ENCODE data around the gene VPS52. TPM values are rescaled to one million over a fixed set of nuclear protein-coding genes. Genes with fewer than 3 reads are reported as not detected.
A peak's percentile ranks its signal among the peaks of the same experiment; 100 is the strongest.

Gene VPS52
- total RNA-seq, 1 donor from 2014 or later = 42.2 TPM

DNA sequence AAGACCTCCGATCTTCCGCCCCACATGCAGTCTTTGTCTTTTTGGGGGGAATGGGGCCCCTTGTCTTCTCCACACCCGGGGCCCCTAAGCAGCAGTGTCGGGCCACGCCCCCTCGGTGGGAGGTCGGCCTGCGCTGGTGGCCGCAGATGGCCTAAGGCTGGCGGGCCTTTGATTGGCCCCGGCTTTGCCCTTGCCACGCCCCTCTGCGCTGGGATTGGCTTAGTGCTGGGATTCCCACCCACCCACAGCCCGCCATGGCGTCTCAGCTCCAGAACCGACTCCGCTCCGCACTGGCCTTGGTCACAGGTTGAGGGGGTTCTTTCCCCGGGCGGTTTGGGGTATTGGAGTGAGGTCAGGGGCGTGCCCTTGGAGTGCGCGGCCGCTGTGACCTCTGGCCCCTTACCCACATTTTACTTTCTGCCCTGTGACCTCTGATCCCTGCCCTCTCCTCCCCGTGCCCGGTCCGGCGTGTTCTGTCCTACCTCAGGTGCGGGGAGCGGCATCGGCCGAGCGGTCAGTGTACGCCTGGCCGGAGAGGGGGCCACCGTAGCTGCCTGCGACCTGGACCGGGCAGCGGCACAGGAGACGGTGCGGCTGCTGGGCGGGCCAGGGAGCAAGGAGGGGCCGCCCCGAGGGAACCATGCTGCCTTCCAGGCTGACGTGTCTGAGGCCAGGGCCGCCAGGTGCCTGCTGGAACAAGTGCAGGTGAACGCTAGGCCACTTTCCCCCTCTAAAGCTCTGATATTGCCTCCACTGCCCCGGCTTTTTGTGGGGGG lies 67.1 kb downstream of the VPS52 start, which contains the start of gene HSD17B8:
HSD17B8 (plus strand) TSS at position 241 of the 776 bp plus-strand sequence; CDS start at position 255, 14 bp downstream.
- no peaks in the 10 kb centered on the region for H3K9me3 ChIP-seq
- peak within 1 kb of the TSS; percentile 36 for H3K27ac ChIP-seq
- no peaks in the 10 kb centered on the region for H3K27me3 ChIP-seq
- peak within 1 kb of the TSS; percentile 52 for H3K4me3 ChIP-seq
- DNase-seq (ENCODE audit: extremely low spot score in 2 of 2) = no peak
- H3K4me1 ChIP-seq = peaks cover 68% of the 10 kb centered on the region
- intact Hi-C loops (cut with DNase I) = loop anchor here (5.0 to 10.0 kb wide), 2 partner anchors 68 to 1020 kb away; partner anchors contain the start of genes AGER, RPS18 and VPS52
- TF ChIP-seq POLR2AphosphoS5 (IDR thresholded peaks at IDR 0.05; ENCODE audit: insufficient read depth in 1 of 2, low read depth in 1 of 2) (peak; percentile 63 to 70), POLR2A (IDR thresholded peaks at IDR 0.05) (peak in 1 of 2 donors; percentile 15)
- TF ChIP-seq, protein P1, sequence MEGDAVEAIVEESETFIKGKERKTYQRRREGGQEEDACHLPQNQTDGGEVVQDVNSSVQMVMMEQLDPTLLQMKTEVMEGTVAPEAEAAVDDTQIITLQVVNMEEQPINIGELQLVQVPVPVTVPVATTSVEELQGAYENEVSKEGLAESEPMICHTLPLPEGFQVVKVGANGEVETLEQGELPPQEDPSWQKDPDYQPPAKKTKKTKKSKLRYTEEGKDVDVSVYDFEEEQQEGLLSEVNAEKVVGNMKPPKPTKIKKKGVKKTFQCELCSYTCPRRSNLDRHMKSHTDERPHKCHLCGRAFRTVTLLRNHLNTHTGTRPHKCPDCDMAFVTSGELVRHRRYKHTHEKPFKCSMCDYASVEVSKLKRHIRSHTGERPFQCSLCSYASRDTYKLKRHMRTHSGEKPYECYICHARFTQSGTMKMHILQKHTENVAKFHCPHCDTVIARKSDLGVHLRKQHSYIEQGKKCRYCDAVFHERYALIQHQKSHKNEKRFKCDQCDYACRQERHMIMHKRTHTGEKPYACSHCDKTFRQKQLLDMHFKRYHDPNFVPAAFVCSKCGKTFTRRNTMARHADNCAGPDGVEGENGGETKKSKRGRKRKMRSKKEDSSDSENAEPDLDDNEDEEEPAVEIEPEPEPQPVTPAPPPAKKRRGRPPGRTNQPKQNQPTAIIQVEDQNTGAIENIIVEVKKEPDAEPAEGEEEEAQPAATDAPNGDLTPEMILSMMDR (IDR thresholded peaks at IDR 0.05) = no peak
- peaks cover 0 to 22% of the 10 kb centered on the region in 2 donors for H3K36me3 ChIP-seq

DNA sequence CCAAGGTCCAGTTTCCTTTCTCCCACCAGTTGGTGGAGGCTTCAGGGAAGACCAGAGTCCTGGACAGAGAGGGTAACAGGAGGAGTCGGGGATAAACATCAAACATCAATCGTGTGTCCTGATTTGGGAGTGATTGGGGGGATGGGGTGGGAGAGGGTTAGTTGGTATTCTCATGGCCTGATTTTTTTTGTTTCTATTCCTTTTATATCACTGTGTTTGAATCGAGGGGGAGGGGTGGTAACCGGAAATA lies 67.6 kb downstream of the VPS52 start:
- Histone ChIP-seq H3K9me3 (no peaks in the 10 kb centered on the region), H3K27me3 (no peaks in the 10 kb centered on the region), H3K36me3 (peaks cover 0 to 18% of the 10 kb centered on the region in 2 donors), H3K4me1 (peaks cover 68% of the 10 kb centered on the region), H3K4me3 (peak overlapping the region; percentile 52), H3K27ac (peak overlapping the region; percentile 36)
- TF ChIP-seq, protein P1 (IDR thresholded peaks at IDR 0.05) = no peak
- no peak for TF ChIP-seq POLR2A (IDR thresholded peaks at IDR 0.05)
- TF ChIP-seq POLR2AphosphoS5 (IDR thresholded peaks at IDR 0.05; ENCODE audit: insufficient read depth in 1 of 2, low read depth in 1 of 2) = no peak
- DNase-seq (ENCODE audit: extremely low spot score in 2 of 2) = no peak
- intact Hi-C loops (cut with DNase I) = loop anchor here (5.0 to 10.0 kb wide), 2 partner anchors 68 to 1019 kb away; partner anchors contain the start of genes AGER, RPS18 and VPS52

DNA sequence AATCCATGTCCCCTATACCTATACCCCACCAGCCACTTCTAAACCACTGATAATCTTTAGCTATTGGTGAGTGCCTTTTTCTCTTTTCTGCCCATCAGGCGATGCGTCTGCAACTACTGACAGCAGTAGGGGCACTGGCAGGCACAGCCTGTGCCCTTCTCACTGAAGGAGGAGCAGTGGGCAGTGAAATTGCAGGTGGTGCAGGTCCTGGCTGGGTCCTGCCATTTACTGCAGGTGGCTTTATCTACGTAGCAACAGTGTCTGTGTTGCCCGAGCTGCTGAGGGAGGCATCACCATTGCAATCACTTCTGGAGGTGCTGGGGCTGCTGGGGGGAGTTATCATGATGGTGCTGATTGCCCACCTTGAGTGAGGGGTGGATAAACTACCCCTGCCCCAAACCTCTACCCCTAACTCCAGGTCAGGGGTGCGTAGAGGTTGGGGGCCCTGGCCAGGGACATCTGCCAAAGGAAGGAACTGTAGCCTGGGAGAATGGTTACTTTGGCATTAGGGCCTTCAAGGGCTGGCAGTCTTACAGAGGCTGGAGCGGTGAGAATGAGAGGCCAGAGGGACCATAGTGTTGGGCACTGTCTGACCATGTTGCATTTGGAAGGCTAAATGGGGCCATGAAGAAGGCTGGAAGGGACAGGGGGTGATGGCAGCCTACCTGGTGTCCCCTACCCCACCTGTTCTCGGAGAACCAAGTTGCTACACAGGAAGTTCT lies 68.1 kb downstream of the VPS52 start:
- H3K4me3 ChIP-seq = no peak overlapping the region
- intact Hi-C loops (cut with DNase I) = loop anchor here (5.0 to 10.0 kb wide), 2 partner anchors 69 to 1019 kb away; partner anchors contain the start of genes AGER, RPS18 and VPS52
- TF ChIP-seq POLR2A (IDR thresholded peaks at IDR 0.05) = no peak
- no peak for TF ChIP-seq POLR2AphosphoS5 (IDR thresholded peaks at IDR 0.05; ENCODE audit: insufficient read depth in 1 of 2, low read depth in 1 of 2)
- TF ChIP-seq, protein P1 (IDR thresholded peaks at IDR 0.05) = no peak
- H3K27me3 ChIP-seq = no peaks in the 10 kb centered on the region
- peaks cover 68% of the 10 kb centered on the region for H3K4me1 ChIP-seq
- no peak for DNase-seq (ENCODE audit: extremely low spot score in 2 of 2)
- H3K9me3 ChIP-seq = no peaks in the 10 kb centered on the region
- H3K27ac ChIP-seq = no peak overlapping the region
- peaks cover 0 to 18% of the 10 kb centered on the region in 2 donors for H3K36me3 ChIP-seq

DNA sequence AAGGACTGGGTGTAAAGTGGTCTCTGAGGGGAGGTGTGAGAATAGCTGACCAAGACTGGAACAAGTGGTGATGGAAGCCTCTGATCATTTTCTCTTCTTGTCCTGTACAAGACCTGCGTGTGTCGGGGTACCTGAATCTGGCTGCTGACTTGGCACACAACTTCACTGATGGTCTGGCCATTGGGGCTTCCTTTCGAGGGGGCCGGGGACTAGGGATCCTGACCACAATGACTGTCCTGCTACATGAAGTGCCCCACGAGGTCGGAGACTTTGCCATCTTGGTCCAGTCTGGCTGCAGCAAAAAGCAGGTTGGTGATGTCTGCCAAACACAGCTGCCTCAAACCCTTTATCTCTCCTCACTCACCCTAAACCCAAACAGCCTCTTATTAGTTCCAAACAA lies 68.9 kb downstream of the VPS52 start:
- DNase-seq (ENCODE audit: extremely low spot score in 2 of 2) = no peak
- intact Hi-C loops (cut with DNase I) = loop anchor here (5.0 to 10.0 kb wide), 2 partner anchors 70 to 1018 kb away; partner anchors contain the start of genes AGER, RPS18 and VPS52
- peaks cover 0 to 18% of the 10 kb centered on the region in 2 donors for H3K36me3 ChIP-seq

More for the DNA sequence above, 68.9 kb downstream of the VPS52 start:
- TF ChIP-seq, protein P1 (IDR thresholded peaks at IDR 0.05) = no peak
- TF ChIP-seq POLR2A (IDR thresholded peaks at IDR 0.05) (no peak), POLR2AphosphoS5 (IDR thresholded peaks at IDR 0.05; ENCODE audit: insufficient read depth in 1 of 2, low read depth in 1 of 2) (no peak)
- H3K9me3 ChIP-seq = no peaks in the 10 kb centered on the region
- peaks cover 74% of the 10 kb centered on the region for H3K4me1 ChIP-seq
- no peaks in the 10 kb centered on the region for H3K27me3 ChIP-seq
- H3K27ac ChIP-seq = no peak overlapping the region
- H3K4me3 ChIP-seq = no peak overlapping the region
